ENCODE data around the gene HDAC4. TPM values are rescaled to one million over a fixed set of nuclear protein-coding genes. Genes with fewer than 3 reads are reported as not detected.

HDAC4 gene
- total RNA-seq, 4 donors from 2014 or later: 24.8 to 82.9 (median 41.3) TPM

DNA sequence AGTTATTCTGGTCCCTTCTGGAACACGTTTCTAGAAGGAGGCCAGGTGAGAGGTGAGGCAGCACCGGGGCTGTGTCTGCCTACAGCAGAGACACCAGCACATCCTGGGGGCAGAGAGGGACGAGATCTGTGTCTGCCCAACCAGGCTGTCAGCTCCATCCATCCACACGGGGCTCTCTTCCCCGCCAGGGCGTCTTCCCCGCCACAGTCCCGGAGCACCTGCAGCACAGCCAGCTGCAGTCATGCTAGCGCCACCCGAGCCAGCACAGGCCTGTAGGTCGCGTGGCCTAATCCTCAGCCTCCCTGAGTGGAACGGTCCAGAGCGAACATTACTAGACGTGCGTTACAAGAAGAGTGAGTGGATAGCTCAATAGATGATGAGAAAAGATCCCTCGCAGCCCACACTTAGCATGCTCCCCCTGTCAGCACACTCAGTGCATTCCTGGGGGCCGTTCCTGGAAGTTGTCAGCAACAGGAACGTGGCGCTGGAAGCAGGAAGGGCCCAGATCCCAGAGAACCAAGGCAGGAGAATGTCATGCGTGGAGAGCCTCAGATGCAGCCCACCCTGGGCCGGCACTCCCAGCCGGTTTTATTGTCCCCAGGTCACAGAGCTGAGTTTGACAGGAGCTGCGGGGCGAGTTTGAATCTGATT is 374.0 kb downstream of the HDAC4 start:
- TF ChIP-seq, protein P1, sequence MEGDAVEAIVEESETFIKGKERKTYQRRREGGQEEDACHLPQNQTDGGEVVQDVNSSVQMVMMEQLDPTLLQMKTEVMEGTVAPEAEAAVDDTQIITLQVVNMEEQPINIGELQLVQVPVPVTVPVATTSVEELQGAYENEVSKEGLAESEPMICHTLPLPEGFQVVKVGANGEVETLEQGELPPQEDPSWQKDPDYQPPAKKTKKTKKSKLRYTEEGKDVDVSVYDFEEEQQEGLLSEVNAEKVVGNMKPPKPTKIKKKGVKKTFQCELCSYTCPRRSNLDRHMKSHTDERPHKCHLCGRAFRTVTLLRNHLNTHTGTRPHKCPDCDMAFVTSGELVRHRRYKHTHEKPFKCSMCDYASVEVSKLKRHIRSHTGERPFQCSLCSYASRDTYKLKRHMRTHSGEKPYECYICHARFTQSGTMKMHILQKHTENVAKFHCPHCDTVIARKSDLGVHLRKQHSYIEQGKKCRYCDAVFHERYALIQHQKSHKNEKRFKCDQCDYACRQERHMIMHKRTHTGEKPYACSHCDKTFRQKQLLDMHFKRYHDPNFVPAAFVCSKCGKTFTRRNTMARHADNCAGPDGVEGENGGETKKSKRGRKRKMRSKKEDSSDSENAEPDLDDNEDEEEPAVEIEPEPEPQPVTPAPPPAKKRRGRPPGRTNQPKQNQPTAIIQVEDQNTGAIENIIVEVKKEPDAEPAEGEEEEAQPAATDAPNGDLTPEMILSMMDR (IDR thresholded peaks at IDR 0.05; ENCODE audit: low read depth): no peak

DNA sequence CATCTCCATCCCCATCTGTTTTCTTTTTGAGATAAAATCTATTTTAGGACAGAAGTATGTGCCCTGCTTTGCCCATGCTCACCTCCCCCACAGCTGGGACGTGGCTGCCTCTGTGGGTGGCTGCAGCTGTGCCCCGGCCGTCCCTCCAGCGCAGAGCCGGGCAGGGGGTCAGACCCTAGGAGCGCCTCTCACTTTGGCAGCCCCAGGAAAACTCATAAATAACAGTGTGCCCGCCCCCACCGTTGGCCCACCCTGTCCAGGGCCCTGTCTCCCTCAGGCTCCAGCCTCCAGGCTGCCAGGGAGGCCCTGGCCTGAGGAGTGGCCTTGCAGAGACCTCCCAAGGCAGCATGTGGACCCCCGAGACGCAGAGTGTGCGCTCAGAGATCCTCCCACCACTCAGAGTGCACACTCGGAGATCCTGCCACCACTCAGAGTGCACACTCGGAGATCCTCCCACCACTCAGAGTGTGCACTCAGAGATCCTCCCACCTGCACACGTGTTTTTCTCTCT is 374.8 kb downstream of the HDAC4 start:
- TF ChIP-seq, protein P1 (IDR thresholded peaks at IDR 0.05; ENCODE audit: low read depth): no peak

DNA sequence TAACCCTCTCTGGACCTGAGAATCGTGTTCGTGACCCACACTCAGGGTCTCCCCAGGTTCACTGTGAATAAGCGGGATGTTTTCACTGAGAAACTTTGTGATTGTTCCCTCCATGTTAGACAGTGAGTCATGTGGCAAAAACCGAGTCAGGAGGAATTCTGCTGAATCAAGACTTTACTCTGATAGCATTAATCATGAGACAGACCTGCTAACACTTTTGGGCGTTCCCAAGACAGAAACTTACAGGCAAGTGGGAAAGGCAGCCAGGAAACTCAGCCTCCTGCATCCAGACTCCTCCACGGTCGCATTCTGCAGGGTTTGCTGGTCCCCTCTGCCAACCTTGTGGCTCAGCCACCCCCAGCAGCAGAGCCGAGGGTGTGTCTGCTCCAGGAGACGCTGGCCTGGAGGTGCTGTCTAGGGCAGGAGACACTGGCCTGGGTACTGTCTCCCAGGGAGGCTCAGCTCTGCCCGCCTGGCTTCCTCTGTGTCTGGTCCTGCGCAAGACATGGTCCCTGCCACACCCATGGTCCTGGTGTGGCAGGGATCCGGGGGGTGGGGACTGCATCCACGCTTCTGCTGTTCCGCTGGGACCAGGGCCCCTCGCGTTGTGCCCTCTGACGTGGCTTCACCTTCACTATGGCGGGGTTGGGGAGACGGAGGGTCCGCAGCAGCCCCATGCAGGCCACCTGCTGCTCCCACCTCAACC is 375.6 kb downstream of the HDAC4 start:
- TF ChIP-seq, protein P1 (IDR thresholded peaks at IDR 0.05; ENCODE audit: low read depth): no peak

DNA sequence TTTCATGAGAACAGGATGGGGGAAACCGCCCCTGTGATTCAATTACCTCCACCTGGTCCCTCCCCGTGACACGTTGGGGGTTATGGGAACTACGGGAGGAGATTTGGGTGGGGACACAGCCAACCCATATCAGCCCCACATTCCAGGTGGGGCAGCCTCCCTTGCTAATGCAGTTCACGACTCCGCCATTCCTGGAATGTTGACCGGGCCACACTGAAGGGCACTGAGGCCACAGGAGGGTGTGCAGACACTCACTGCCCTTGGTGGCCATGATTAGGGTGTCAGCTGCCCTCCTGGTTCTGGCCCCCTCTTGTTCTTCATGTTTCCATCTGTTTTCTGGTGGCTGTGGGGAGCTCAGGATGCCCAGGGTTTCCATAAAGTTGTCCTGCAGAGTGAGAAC is 376.6 kb downstream of the HDAC4 start:
- TF ChIP-seq, protein P1 (IDR thresholded peaks at IDR 0.05; ENCODE audit: low read depth): no peak

DNA sequence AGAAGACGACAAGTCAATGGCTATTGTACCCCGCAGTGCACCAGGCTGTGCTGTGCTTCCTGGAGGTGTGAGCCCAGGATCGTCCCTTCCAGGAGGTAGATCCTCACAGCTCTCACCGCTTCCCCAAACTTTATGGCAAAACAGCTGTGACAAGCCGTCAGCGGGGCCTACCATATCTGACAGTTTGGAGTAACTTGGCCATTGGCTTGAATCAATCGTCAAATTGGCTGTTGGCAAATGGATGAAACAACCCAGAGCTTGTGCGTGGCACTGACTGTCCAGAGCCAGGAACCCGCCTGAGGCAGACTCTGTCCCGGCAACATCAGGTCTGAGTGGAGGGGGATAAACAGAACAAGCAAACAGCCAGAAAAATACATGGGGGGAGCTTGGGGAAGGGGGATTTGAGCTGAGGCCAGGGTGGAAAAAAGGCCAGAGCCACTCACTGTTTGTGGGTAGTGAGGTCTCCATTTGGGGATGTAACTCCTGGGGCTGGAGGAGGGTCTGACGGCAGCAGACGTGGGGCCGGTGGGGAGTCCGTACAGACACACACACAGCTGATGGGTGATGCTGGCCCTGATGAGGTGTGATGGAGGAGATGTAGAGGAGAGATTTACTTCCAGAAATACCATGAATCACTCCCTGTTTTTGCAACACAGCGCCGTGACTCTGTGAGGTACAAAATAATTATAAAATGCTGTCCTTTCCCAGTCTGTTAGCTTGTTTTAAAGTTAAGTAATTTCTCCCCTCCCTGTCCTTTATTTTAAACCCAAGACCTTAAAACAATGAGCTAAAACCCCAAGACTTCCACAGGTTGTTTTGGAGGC is 378.2 kb downstream of the HDAC4 start:
- TF ChIP-seq, protein P1 (IDR thresholded peaks at IDR 0.05; ENCODE audit: low read depth): no peak

DNA sequence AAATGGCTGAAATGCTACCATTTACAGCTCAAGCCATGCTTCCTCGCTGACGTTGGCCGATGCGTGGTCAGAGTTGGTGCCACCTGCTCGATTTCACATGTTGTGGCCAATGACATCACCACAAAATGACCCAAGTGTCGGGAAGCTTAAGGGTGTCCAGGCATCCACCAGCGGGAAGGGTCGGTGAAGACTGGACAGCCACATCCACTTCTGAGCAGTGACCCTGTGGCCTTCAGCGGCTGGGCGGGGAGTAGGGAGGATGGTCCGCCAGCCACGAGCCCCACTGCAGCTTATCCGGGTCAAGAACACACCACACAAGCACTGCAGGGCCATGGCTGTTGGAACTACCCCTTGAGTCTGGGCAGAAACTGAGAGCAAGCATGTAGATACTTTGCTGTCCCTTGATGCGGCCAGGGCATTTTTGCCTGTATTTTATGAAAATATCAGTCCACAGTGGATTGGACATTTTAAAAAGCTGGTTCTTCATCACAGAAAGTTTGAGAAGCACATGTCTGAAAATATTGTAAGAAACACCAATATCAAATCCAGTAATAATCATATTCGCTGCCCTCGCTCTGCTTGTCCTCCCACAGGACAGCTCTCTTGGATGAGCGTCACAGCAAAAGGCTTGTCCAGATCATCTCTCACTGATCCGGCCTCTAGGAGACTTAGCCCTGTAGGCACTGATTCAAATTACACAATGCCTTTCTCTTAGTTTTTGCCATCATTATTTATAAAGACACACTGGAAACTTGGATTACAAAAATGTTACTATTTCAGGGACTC is 379.0 kb downstream of the HDAC4 start:
- TF ChIP-seq, protein P1 (IDR thresholded peaks at IDR 0.05; ENCODE audit: low read depth): no peak

All from subcutaneous adipose tissue (tissue), 4 donors.